ENCODE results near the gene TDRD12. TPM values are rescaled to one million over a fixed set of nuclear protein-coding genes. Genes with fewer than 3 reads are reported as not detected.

The TDRD12 gene
- total and polyA plus RNA-seq, 9 donors, result 0.23 to 3.2 (median 1.9) TPM

DNA sequence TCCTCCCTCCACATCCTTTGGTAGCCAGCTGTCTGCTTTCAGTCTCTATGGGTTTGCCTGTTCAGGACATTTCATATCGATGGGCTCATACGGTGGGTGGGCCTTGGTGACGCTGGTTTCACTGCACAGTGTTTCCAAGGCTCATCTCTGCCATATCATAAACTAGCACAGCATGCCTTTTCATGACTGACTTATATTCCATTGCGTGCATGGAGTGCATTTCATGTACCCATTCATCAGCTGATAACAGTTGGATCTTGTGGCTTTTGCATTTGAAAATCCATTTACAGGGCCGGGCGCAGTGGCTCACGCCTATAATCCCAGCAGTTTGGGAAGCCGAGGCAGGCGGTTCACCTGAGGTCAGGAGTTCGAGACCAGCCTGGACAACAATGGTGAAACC is 69.9 kb downstream of the TDRD12 start:
- H3K36me3 ChIP-seq, result no peaks in the 10 kb centered on the region
- TF ChIP-seq EP300 (IDR thresholded peaks at IDR 0.05), result no peak
- TF ChIP-seq, protein P1, sequence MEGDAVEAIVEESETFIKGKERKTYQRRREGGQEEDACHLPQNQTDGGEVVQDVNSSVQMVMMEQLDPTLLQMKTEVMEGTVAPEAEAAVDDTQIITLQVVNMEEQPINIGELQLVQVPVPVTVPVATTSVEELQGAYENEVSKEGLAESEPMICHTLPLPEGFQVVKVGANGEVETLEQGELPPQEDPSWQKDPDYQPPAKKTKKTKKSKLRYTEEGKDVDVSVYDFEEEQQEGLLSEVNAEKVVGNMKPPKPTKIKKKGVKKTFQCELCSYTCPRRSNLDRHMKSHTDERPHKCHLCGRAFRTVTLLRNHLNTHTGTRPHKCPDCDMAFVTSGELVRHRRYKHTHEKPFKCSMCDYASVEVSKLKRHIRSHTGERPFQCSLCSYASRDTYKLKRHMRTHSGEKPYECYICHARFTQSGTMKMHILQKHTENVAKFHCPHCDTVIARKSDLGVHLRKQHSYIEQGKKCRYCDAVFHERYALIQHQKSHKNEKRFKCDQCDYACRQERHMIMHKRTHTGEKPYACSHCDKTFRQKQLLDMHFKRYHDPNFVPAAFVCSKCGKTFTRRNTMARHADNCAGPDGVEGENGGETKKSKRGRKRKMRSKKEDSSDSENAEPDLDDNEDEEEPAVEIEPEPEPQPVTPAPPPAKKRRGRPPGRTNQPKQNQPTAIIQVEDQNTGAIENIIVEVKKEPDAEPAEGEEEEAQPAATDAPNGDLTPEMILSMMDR (IDR thresholded peaks at IDR 0.05), result no peak
- TF ChIP-seq POLR2A (IDR thresholded peaks at IDR 0.05), result no peak
- 92 to 96% (median 94%) methylated on average over 10 of the region's 10 CpGs for WGBS, 3 donors
- intact Hi-C loops (cut with DNase I), result no loop called here
- H3K27ac ChIP-seq, result no peak overlapping the region
- H3K4me3 ChIP-seq, result no peak overlapping the region
- no peaks in the 10 kb centered on the region for H3K27me3 ChIP-seq
- no peak for DNase-seq
- H3K4me1 ChIP-seq (ENCODE audit: insufficient read depth), result no peaks in the 10 kb centered on the region
- no peaks in the 10 kb centered on the region for H3K9me3 ChIP-seq

DNA sequence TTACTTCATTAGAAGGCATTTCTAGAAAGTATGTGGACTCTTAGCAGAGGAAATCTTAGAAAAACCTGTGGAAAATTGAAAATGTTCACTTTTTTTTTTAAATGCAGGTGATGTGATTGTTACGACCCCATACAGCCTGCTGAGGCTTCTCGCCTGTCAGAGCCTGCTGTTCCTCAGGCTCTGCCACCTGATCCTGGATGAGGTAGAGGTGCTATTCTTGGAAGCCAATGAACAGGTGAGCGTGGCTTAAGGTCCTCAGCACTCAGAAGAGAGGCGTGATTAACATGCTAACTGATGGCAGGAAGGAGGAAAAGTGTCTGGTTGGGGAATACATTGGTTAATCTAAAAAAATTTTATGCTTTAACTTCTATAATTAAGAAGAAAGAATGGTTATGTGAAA is 78.6 kb downstream of the TDRD12 start:
- DNase-seq, result no peak
- TF ChIP-seq, protein P1 (IDR thresholded peaks at IDR 0.05), result no peak
- TF ChIP-seq POLR2A (IDR thresholded peaks at IDR 0.05) (no peak), EP300 (IDR thresholded peaks at IDR 0.05) (no peak)
- intact Hi-C loops (cut with DNase I), result no loop called here
- H3K27ac ChIP-seq, result no peak overlapping the region
- H3K36me3 ChIP-seq, result no peaks in the 10 kb centered on the region
- H3K4me3 ChIP-seq, result no peak overlapping the region
- WGBS, 3 donors, result 69 to 77% (median 74%) methylated on average over 4 of the region's 4 CpGs
- H3K27me3 ChIP-seq, result no peaks in the 10 kb centered on the region
- H3K9me3 ChIP-seq, result no peaks in the 10 kb centered on the region
- H3K4me1 ChIP-seq (ENCODE audit: insufficient read depth), result no peaks in the 10 kb centered on the region

DNA sequence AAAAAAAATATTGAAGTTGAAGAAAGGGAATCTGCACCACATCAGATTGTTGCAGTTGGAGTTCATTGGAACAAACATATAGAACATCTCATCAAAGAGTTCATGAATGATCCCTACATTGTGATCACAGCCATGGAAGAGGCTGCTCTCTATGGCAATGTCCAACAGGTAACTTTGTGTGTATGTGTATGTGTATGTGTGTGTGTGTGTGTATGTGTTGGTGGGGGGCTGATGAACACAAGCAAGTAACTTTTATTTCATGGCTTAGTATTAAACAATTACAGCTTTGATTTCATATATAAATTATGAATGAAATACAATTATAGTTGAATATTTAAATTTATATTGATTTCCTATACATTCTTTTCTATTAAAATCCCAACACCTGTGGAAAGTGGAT is 80.6 kb downstream of the TDRD12 start:
- no peak for TF ChIP-seq EP300 (IDR thresholded peaks at IDR 0.05)
- TF ChIP-seq, protein P1 (IDR thresholded peaks at IDR 0.05), result no peak
- intact Hi-C loops (cut with DNase I), result no loop called here
- Histone ChIP-seq H3K9me3 (no peaks in the 10 kb centered on the region), H3K36me3 (no peaks in the 10 kb centered on the region), H3K27ac (no peak overlapping the region), H3K4me1 (ENCODE audit: insufficient read depth) (no peaks in the 10 kb centered on the region), H3K27me3 (no peaks in the 10 kb centered on the region), H3K4me3 (no peak overlapping the region)
- no peak for DNase-seq

DNA sequence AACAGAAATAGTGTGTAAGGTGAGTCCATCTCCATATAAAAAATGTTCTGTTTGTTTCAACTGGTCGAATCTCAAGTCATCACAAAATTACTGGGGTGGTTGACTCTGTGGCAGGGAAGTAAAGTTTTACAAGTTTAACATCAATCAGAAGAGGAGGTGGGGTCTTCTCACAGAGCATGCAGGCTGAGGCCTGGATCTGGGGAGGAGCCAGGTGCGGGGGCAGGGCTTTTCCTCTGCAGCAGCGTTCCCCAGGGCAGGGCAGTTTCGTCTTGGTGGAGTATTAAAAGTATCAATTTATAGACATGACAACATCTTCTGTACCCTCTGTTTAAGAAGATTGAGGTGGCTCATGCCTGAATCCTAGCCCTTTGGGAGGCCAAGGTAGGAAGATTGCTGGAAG is 81.2 kb downstream of the TDRD12 start:
- H3K9me3 ChIP-seq, result no peaks in the 10 kb centered on the region
- WGBS, 3 donors, result 19 to 34% (median 21%) methylated on average over 4 of the region's 4 CpGs
- no peaks in the 10 kb centered on the region for H3K27me3 ChIP-seq
- H3K36me3 ChIP-seq, result no peaks in the 10 kb centered on the region
- no peak overlapping the region for H3K4me3 ChIP-seq
- no peak overlapping the region for H3K27ac ChIP-seq
- TF ChIP-seq, protein P1 (IDR thresholded peaks at IDR 0.05), result no peak
- no peak for TF ChIP-seq POLR2A (IDR thresholded peaks at IDR 0.05)
- no peak for TF ChIP-seq EP300 (IDR thresholded peaks at IDR 0.05)
- intact Hi-C loops (cut with DNase I), result no loop called here
- DNase-seq, result no peak
- no peaks in the 10 kb centered on the region for H3K4me1 ChIP-seq (ENCODE audit: insufficient read depth)

DNA sequence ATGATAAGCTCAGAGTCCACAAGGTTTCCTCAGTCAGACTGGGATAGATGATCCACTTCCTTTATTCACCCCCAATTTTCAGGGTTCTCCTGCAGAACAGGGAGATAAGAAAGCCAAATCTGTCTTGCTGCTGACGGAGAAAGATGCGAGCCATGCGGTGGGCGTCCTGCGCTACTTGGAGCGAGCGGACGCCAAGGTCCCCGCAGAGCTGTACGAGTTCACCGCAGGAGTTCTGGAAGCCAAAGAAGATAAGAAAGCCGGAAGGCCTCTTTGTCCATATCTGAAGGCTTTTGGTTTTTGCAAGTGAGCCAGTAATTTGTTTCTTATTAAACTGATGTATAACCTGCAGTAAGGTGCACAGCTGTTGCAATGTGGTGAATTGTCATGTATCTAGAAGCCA is 83.3 kb downstream of the TDRD12 start:
- intact Hi-C loops (cut with DNase I), result no loop called here
- Histone ChIP-seq H3K27me3 (no peaks in the 10 kb centered on the region), H3K4me3 (no peak overlapping the region), H3K36me3 (no peaks in the 10 kb centered on the region), H3K9me3 (no peaks in the 10 kb centered on the region), H3K27ac (no peak overlapping the region), H3K4me1 (ENCODE audit: insufficient read depth) (no peaks in the 10 kb centered on the region)
- no peak for DNase-seq
- TF ChIP-seq POLR2A (IDR thresholded peaks at IDR 0.05) (no peak), EP300 (IDR thresholded peaks at IDR 0.05) (no peak)
- WGBS, 3 donors, result 31 to 46% (median 38%) methylated on average over 12 of the region's 12 CpGs
